ENCODE results near the gene OSGIN1.

OSGIN1 gene

DNA sequence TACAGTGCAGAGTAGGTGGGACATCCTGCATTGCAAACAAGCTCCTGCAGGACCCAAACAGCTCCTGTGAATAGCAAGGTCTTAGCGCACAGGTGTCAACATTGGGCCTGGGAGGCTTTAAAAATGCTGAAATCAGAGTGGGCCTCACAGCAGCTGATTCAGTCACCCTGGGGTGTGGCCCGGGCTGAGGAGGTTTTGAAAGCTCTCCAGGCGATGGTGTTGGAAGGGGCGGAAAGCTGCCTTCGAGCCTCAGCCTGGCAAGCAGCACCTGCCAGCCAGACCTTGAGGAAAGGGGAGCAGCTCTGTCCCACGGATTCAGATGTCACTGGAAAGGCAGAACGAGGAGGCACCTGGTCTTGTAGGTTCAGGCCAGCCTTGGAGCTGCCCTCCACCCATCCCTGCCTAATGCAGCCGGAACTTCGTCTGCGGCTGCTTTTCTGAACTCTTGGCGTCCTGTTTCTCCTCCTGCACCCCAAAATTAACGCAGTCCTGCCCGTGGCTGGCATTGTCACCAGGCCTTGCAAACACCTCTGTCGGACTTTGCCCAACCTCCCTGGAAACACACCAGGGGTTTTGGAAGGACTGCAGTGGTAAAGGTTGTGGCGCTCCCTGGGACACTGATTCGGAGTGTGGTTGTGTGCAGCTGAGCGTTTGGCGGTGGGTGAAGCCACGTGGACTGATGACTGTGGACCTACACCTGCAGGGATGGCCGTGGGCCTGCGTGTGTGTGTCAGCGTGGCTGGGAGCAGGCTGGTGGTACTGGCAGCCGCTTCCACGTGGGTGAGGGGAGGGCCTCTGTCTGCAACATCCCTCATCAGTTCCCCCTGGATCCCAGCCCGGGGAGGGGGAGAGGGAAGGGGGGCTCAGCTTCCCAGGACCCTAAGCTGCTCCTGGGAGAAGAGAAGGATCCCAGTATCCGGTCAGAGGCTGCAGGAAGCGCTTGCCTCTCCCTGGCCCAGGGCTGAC, 18.4 kb downstream of the OSGIN1 start:
- no peak for DNase-seq (ENCODE audit: low read depth, low spot score)

GRCh38 chr16:83972256-83973008, 19.4 kb downstream of the OSGIN1 start:
- no peak for DNase-seq (ENCODE audit: low read depth, low spot score)

DNA sequence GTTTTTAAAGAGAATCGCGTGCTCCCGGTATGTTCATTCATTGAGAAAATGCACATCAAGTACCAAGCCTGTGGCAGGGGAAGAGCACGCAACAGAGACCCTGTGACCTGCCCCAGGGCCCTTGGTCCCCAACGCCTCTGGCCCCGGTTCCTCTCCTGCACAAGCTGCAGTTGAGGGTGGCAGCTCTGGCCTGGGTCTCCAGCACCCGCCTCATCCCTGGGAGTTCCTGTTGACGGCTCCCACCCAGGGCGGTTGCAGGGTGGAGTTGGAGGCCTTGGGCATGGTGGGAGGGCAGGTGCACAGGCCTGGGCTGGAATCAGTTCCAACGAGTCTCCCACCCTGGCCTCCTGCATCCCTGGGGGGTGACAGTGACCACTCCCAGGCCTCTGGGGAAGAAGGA, 20.0 kb downstream of the OSGIN1 start:
- DNase-seq (ENCODE audit: low read depth, low spot score), result no peak

- DNase-seq (ENCODE audit: low read depth, low spot score), result no peak
These were observed 20.7 kb downstream of the OSGIN1 start for GRCh38 chr16:83973581-83974385.

DNA sequence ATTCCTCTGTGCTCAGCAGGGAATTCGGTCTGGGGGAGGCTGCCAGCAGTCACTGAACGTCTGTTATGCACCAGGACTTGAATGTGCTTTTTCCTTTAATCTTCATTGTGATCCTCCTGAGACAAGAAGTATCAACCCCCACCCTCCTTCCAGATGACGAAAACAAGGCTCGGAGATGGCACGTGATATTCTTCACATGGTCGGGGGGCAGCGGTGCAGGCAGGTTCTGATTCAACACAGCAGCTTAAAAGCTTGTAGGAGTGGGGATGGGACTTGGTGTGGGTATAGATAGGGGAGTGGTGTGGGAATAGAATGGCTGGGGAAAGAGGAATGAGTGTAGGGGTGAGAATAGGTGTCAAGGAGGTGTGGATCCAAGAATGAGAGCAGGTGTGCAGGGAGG, 21.4 kb downstream of the OSGIN1 start:
- DNase-seq (ENCODE audit: low read depth, low spot score), result no peak

DNA sequence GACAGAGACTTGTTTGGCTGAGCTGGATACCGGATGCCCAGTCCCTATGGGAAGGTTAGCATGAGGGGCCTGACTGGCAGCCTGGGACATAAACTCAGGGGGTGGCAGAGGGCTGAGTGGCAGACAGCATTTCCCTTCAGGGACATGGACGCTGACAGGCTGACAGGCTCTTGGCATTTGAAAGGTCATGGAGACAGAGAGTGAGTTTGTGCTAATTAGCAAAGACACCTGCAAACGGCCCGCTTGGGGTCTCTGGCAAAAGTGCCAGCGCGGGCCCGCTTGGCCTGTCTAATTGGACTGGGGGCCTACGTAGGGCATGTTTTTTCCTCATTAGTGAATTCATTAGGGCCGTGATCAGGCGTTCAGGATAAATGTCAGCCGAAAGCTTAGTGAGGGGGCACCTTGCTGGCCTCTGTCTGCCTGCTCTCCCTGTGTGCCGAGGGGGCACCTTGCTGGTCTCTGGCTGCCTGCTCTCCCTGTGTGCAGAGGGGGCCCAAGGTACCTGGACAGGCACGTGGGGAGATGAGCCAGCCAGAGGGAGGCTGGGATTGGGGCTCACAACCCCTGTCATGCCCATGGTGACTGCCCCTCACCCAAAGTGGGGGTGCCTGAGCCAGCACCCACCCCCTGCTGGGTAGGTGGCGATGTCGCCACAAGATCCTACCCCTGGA, 22.7 kb downstream of the OSGIN1 start:
- no peak for DNase-seq (ENCODE audit: low read depth, low spot score)

GRCh38 chr16:83977056-83977815, 24.2 kb downstream of the OSGIN1 start:
- no peak for DNase-seq (ENCODE audit: low read depth, low spot score)

DNA sequence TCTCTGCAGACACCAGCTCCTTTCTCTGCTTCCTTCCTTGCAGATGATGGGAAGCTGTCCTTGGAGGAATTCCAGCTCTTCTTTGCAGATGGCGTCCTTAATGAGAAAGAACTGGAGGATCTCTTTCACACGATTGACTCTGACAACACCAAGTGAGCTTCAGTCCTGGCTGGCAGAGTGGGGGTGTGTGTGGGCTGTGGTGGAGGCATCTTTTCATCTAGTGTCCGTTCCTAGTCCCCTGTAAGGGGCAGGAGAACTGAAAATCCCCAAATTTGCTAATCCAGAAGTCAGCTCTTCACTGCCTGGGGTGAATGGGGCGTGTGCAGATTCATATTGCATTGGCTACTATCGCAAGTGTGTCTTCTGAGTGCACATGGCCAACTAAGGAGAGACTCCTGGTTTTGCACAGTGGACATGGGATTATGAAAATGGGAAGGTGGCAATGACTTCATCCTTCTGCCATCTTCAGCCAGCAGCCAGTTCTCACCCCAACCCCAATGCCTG, 25.4 kb downstream of the OSGIN1 start:
- no peak for DNase-seq (ENCODE audit: low read depth, low spot score)

GRCh38 chr16:83979441-83979840, 26.4 kb downstream of the OSGIN1 start:
- DNase-seq (ENCODE audit: low read depth, low spot score), result no peak

DNA sequence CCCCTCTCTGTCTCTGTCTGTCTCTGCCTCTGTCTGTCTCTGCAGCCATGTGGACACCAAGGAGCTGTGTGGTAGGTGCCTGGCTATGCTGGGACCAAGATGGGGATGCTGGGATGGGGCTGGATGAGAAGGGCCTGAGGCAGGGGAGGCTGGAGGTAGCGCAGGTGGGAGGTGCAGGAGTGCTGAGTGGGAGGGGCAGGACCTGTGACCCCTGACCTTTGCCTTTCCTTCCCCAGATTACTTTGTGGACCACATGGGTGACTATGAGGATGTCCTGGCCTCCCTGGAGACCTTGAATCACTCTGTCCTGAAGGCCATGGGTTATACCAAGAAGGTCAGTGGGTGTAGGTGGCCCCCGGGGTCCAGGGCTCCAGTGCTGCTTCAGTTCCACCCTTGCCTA, 27.8 kb downstream of the OSGIN1 start:
- DNase-seq (ENCODE audit: low read depth, low spot score), result no peak

DNA sequence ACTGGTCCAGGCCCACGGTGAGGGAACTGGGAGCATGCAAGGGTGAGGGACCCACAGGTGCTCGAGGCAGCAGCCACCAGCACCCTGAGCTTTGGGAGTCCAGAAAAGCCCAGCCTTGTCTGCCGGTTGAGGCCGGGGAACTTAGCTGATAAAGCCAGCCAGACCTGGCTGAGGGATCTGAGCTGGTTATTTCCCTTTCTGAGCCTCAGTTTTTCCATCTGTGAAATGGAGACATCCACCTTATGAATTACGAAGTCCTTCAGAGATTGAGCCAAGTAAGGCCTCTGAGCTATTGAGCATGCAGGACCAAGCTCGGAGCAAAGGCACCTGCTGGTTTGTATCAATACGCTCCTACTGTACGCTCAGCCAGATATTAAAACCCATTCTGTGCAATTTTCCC, 28.8 kb downstream of the OSGIN1 start:
- no peak for DNase-seq (ENCODE audit: low read depth, low spot score)

DNA sequence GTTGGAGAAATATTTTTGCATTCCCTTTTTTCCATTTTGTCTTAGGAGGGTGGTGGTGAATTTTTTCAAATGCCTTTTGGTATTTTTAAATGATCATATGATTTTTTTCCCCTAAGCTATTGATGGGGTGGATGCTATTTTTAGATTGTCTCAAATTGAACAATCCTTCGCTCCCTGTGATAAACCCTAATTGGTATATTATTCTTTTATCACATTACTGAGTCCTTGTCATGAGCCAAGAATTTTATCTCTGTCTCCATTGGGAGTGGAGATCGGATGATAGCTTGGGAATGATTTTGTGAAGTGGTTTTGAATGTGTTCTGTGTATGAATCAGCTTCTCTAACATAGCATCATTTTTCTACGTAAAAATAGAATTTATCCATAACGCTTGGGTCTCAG, 30.5 kb downstream of the OSGIN1 start:
- no peak for DNase-seq (ENCODE audit: low read depth, low spot score)

GRCh38 chr16:83989300-83989699, 36.3 kb downstream of the OSGIN1 start:
- DNase-seq (ENCODE audit: low read depth, low spot score), result no peak

DNA sequence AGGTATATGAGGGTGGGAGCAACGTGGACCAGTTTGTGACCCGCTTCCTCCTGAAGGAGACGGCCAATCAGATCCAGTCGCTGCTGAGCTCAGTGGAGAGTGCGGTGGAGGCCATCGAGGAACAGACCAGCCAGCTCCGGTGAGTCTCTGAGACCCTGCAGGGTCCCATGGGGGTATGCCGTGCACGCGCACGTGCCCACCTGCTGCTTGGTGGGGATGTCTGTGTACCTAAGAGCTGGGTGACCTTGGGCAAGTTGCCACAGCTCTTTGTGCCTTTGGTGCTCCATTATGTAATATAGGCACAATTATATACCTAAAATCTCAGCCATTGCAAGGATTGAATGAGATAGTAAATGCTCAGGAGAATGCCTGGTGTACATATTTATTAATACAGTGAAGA, 37.5 kb downstream of the OSGIN1 start:
- no peak for DNase-seq (ENCODE audit: low read depth, low spot score)

- no peak for DNase-seq (ENCODE audit: low read depth, low spot score)
These were observed 39.6 kb downstream of the OSGIN1 start for GRCh38 chr16:83992624-83993023.

DNA sequence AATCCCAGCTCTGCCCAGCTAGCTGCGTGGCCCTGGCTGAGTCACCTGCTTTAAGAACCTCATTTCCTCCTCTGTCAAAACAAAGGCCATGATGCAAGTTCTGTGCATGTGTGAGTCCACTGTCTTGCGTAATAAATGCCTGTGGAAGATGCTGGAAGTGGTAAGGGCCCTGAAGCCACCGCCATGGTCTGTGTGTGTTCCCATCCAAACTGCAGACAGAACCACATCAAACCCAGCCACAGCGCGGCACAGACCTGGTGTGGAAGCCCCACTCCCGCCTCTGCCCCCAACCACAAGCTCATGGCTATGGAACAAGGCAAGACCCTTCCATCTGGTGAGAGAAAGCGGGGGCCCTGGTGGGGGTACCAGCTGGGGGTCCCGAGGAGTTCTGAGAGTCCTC, 41.0 kb downstream of the OSGIN1 start:
- no peak for DNase-seq (ENCODE audit: low read depth, low spot score)

DNA sequence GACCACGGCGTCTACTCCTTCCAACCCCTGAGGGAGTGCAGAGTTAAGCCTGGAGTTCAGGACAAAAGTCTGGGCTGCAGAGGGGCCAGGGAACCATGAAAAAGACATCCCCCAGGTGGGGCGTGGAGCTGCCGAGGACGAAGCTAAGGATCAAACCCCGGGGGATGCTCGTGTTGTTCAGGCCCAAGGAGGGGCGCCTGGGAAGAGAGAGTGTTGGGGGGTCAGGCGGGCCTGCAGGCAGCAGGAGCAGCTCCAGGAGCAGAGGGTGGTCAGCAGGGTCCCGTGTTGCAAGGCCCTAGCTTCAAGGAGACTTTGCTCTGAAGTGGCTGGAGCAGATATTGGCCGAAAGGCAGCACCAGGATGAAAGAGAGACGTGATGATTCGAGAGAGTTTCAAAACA, 41.7 kb downstream of the OSGIN1 start:
- DNase-seq (ENCODE audit: low read depth, low spot score), result no peak

DNA sequence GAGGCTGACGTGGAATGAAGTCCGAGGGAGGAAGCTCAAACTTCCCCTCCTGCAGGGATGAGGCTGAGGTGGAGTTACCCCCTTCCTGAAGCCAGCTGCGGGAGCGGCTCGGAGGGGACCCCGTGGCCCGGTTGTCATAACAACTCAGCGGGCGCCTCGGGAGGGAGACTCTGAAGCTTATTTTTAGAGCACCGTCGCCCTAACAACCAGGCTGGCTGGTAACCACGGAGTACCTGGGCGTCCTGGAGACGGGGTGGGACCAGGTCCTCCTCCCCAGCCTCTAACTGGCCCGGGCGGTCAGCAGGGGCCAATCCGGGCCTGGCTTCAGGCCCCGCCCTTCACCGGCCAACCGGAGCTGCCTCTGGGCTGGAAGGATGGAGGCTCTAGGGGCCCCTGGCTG, 42.7 kb downstream of the OSGIN1 start:
- DNase-seq (ENCODE audit: low read depth, low spot score), result no peak

- DNase-seq (ENCODE audit: low read depth, low spot score), result no peak
These were observed 43.6 kb downstream of the OSGIN1 start for GRCh38 chr16:83996481-83997252.

GRCh38 chr16:83998091-83998490, 45.1 kb downstream of the OSGIN1 start:
- DNase-seq (ENCODE audit: low read depth, low spot score), result no peak

Data from activated naive CD8-positive, alpha-beta T cell treated with anti-CD3 and anti-CD28 coated beads, Interleukin-2, amount 50 U/mL, for 16 hours (primary cell).